Activated T-cell treated with anti-CD3 and anti-CD28 coated beads for 48 hours (primary cell): ENCODE measurements around the gene ADAM11.

Experiments
- DNase-seq: peaks from one replicate; pipeline ENCODE4 v3.0.0-alpha.2; 2020; ENCODE audit warnings: low read depth

Gene ADAM11

GRCh38 chr17:44831371-44831770 lies 72.6 kb downstream of the ADAM11 start:
- no peak for DNase-seq
